ENCODE measurements around the gene RFC2. TPM values are rescaled to one million over a fixed set of nuclear protein-coding genes. Genes with fewer than 3 reads are reported as not detected.

RFC2 gene
- total and polyA plus RNA-seq, 2 of the 8 experiments (the other 6 are each of a cell fraction or from before 2014, with no cell fraction given), result 52.9 to 85.4 TPM

DNA sequence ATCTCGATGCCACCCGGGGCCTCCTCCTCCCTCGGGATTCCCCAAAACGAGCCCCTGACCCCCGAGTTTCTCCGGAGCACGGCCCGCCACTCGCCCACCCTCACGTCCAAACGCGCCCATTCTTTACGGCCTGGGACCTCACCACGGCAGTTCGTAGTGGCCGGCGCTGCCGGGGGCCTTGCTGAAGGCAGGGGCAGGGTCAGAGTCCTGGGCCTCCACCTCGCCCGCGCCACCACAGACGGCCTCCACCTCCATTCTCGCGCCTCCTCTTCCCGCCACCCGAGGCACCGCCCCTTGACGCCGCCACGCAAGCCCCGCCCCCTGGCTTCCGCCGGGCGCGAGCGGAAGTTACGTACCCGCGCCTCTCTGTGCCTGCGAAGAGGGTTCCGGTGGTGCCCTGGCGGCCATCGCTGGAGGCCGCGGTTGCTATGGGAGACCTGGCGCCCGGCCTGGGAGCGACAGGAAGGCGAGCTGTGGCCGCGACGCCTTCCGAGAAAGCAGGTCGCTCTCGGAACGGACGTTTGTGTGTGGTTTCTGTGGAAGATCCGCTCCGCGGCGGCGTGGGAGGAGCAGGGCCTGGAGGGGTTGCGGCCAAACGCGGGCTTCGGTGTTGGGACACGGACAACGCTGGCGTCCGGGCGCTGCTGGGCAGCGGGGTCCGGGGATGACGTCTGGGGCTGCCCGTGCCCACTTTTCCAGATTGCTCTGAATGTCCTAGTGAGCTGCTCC, at the start of gene RFC2 (continued):
- TF ChIP-seq KDM1A (IDR thresholded peaks at IDR 0.05; ENCODE audit: borderline replicate concordance, low read length) (no peak), SP1 (IDR thresholded peaks at IDR 0.05; ENCODE audit: low read depth, low read length) (peak; percentile 51; the same call in 1 of the 2 replicates), ZNF274 (IDR thresholded peaks at IDR 0.05; ENCODE audit: borderline replicate concordance, extremely low read depth, low read length) (no peak), CTBP2 (IDR thresholded peaks at IDR 0.05; ENCODE audit: borderline replicate concordance, insufficient read depth, insufficient read length, low read length) (no peak), SRF (IDR thresholded peaks at IDR 0.05; ENCODE audit: low read depth, low read length) (no peak), POLR2A (IDR thresholded peaks at IDR 0.05; ENCODE audit: control extremely low read depth in 1 of 2, low read depth in 2 of 2, low read length in 2 of 2) (peak; percentile 78 to 84), ASH2L (IDR thresholded peaks at IDR 0.05; ENCODE audit: low read length) (peak; percentile 89), CBX8 (IDR thresholded peaks at IDR 0.05; ENCODE audit: borderline replicate concordance, low read depth, low read length) (no peak), KDM4A (IDR thresholded peaks at IDR 0.05; ENCODE audit: low read depth, low read length, severe bottlenecking) (peak; percentile 88), HDAC6 (IDR thresholded peaks at IDR 0.05; ENCODE audit: low read depth, low read length) (no peak)
- TF ChIP-seq, protein P1, sequence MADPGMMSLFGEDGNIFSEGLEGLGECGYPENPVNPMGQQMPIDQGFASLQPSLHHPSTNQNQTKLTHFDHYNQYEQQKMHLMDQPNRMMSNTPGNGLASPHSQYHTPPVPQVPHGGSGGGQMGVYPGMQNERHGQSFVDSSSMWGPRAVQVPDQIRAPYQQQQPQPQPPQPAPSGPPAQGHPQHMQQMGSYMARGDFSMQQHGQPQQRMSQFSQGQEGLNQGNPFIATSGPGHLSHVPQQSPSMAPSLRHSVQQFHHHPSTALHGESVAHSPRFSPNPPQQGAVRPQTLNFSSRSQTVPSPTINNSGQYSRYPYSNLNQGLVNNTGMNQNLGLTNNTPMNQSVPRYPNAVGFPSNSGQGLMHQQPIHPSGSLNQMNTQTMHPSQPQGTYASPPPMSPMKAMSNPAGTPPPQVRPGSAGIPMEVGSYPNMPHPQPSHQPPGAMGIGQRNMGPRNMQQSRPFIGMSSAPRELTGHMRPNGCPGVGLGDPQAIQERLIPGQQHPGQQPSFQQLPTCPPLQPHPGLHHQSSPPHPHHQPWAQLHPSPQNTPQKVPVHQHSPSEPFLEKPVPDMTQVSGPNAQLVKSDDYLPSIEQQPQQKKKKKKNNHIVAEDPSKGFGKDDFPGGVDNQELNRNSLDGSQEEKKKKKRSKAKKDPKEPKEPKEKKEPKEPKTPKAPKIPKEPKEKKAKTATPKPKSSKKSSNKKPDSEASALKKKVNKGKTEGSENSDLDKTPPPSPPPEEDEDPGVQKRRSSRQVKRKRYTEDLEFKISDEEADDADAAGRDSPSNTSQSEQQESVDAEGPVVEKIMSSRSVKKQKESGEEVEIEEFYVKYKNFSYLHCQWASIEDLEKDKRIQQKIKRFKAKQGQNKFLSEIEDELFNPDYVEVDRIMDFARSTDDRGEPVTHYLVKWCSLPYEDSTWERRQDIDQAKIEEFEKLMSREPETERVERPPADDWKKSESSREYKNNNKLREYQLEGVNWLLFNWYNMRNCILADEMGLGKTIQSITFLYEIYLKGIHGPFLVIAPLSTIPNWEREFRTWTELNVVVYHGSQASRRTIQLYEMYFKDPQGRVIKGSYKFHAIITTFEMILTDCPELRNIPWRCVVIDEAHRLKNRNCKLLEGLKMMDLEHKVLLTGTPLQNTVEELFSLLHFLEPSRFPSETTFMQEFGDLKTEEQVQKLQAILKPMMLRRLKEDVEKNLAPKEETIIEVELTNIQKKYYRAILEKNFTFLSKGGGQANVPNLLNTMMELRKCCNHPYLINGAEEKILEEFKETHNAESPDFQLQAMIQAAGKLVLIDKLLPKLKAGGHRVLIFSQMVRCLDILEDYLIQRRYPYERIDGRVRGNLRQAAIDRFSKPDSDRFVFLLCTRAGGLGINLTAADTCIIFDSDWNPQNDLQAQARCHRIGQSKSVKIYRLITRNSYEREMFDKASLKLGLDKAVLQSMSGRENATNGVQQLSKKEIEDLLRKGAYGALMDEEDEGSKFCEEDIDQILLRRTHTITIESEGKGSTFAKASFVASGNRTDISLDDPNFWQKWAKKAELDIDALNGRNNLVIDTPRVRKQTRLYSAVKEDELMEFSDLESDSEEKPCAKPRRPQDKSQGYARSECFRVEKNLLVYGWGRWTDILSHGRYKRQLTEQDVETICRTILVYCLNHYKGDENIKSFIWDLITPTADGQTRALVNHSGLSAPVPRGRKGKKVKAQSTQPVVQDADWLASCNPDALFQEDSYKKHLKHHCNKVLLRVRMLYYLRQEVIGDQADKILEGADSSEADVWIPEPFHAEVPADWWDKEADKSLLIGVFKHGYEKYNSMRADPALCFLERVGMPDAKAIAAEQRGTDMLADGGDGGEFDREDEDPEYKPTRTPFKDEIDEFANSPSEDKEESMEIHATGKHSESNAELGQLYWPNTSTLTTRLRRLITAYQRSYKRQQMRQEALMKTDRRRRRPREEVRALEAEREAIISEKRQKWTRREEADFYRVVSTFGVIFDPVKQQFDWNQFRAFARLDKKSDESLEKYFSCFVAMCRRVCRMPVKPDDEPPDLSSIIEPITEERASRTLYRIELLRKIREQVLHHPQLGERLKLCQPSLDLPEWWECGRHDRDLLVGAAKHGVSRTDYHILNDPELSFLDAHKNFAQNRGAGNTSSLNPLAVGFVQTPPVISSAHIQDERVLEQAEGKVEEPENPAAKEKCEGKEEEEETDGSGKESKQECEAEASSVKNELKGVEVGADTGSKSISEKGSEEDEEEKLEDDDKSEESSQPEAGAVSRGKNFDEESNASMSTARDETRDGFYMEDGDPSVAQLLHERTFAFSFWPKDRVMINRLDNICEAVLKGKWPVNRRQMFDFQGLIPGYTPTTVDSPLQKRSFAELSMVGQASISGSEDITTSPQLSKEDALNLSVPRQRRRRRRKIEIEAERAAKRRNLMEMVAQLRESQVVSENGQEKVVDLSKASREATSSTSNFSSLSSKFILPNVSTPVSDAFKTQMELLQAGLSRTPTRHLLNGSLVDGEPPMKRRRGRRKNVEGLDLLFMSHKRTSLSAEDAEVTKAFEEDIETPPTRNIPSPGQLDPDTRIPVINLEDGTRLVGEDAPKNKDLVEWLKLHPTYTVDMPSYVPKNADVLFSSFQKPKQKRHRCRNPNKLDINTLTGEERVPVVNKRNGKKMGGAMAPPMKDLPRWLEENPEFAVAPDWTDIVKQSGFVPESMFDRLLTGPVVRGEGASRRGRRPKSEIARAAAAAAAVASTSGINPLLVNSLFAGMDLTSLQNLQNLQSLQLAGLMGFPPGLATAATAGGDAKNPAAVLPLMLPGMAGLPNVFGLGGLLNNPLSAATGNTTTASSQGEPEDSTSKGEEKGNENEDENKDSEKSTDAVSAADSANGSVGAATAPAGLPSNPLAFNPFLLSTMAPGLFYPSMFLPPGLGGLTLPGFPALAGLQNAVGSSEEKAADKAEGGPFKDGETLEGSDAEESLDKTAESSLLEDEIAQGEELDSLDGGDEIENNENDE (IDR thresholded peaks at IDR 0.05; ENCODE audit: insufficient replicate concordance, low read length), result no peak

Measured in H1 (cell line).